ENCODE measurements around the gene DNPEP. TPM values are rescaled to one million over a fixed set of nuclear protein-coding genes. Genes with fewer than 3 reads are reported as not detected.

The DNPEP gene
- total RNA-seq, 1 experiment from 2014 or later, result 60.9 TPM

DNA sequence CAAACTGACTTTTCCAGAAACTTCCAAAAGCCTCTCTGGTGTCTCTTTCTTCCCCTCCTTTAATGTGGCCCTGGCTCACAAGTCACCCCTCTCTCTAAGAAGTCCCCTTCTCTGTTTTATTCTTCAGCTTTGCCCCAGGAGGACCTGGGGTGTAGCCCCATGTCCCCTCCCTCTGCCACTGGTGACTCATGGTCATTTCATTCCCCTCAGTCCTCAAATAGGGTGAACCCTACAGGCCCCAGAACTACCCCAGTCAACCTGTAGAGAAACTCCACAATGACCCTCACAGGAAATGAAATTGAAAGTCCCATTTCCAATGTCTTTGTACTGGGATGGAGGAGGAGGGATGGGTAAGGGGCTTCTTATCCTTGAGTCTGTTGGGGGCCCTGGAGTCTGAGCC is 40.8 kb upstream of the DNPEP start:
- no peak overlapping the region for H3K23ac ChIP-seq (ENCODE audit: insufficient read length, low read depth, low read length)
- TF ChIP-seq, protein P1, sequence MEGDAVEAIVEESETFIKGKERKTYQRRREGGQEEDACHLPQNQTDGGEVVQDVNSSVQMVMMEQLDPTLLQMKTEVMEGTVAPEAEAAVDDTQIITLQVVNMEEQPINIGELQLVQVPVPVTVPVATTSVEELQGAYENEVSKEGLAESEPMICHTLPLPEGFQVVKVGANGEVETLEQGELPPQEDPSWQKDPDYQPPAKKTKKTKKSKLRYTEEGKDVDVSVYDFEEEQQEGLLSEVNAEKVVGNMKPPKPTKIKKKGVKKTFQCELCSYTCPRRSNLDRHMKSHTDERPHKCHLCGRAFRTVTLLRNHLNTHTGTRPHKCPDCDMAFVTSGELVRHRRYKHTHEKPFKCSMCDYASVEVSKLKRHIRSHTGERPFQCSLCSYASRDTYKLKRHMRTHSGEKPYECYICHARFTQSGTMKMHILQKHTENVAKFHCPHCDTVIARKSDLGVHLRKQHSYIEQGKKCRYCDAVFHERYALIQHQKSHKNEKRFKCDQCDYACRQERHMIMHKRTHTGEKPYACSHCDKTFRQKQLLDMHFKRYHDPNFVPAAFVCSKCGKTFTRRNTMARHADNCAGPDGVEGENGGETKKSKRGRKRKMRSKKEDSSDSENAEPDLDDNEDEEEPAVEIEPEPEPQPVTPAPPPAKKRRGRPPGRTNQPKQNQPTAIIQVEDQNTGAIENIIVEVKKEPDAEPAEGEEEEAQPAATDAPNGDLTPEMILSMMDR (conservative IDR thresholded peaks at IDR 0.05), result no peak
- H2BK15ac ChIP-seq (ENCODE audit: low read depth, low read length), result no peak overlapping the region

More for the DNA sequence above, 40.8 kb upstream of the DNPEP start:
- Histone ChIP-seq H3K79me2 (ENCODE audit: insufficient read depth, low read length) (no peaks in the 10 kb centered on the region), H2BK20ac (ENCODE audit: low read depth, low read length, poor library complexity, severe bottlenecking) (no peak overlapping the region), H3K27me3 (ENCODE audit: insufficient read depth, low read length) (no peaks in the 10 kb centered on the region), H3K9me3 (ENCODE audit: control insufficient read depth, low read depth, low read length) (no peaks in the 10 kb centered on the region), H3K23me2 (ENCODE audit: insufficient read length, low read depth, low read length, poor library complexity, severe bottlenecking) (no peaks in the 10 kb centered on the region), H2AFZ (ENCODE audit: low read length) (no peak overlapping the region), H2BK12ac (ENCODE audit: insufficient read length, low read depth, low read length) (no peak overlapping the region), H3K9ac (ENCODE audit: extremely low read depth, insufficient read length, low read length) (no peak overlapping the region), H3K4ac (ENCODE audit: low read depth, low read length) (no peak overlapping the region), H3K56ac (ENCODE audit: insufficient read length, low read depth, low read length) (no peak overlapping the region), H3K79me1 (ENCODE audit: insufficient read depth, low read depth, low read length, poor library complexity, severe bottlenecking) (no peaks in the 10 kb centered on the region), H2BK5ac (ENCODE audit: insufficient read length, low read length) (no peak overlapping the region), H3T11ph (ENCODE audit: low read length) (no peak overlapping the region), H3K27ac (ENCODE audit: insufficient read length, low read depth, low read length) (no peak overlapping the region), H4K8ac (replicated peaks; ENCODE audit: insufficient read length, low read depth, low read length) (no peak overlapping the region), H3K4me1 (ENCODE audit: insufficient read depth, low read length) (no peaks in the 10 kb centered on the region), H3K14ac (ENCODE audit: insufficient read depth, low read length) (no peak overlapping the region), H4K91ac (ENCODE audit: insufficient read length, low read depth, low read length) (no peak overlapping the region), H2AK5ac (ENCODE audit: insufficient read length, low read length) (no peak overlapping the region), H4K20me1 (ENCODE audit: control insufficient read depth, insufficient read depth, insufficient read length) (no peaks in the 10 kb centered on the region), H3K18ac (ENCODE audit: insufficient read length, low read depth, low read length) (no peak overlapping the region), H3K4me2 (ENCODE audit: insufficient read depth, insufficient read length, low read length) (no peak overlapping the region), H4K5ac (ENCODE audit: insufficient read length, low read depth, low read length) (no peak overlapping the region), H2BK120ac (ENCODE audit: low read depth, low read length, poor library complexity, severe bottlenecking) (no peak overlapping the region)
- DNase-seq, result peak; percentile 12
- Mint-ChIP-seq H3K27ac (peak overlapping the region in 1 of 3 experiments; percentile 59; a peak in 1 of 7 replicates), H3K36me3 (ENCODE audit: insufficient read depth in 1 of 3, low read depth in 3 of 3) (no peaks in the 10 kb centered on the region), H3K27me3 (ENCODE audit: low read depth) (peaks cover 24% of the 10 kb centered on the region), H3K4me1 (peaks cover 2 to 12% of the 10 kb centered on the region in 2 experiments; a peak in 3 of 4 replicates), H3K4me3 (no peak overlapping the region), H3K9me3 (no peaks in the 10 kb centered on the region; a peak in 1 of 5 replicates)
